K562 (cell line): Measurements from ENCODE around the gene IDH2. TPM values are rescaled to one million over a fixed set of nuclear protein-coding genes. Genes with fewer than 3 reads are reported as not detected.
A peak's percentile ranks its signal among the peaks of the same experiment; 100 is the strongest.

ENCODE experiments used
- ATAC-seq: fragments of 200-7000 bp; cut with Tn5 transposase; 3 replicates; pipeline ENCODE4 v1.9.1; 2020; ENCODE audit warnings: moderate library complexity
- BruUV-seq: library from RNA; stranded (reverse); fragments of 400-500 nt; replicated peaks from 2 replicates; lab custom pipeline; 2021; lab: Mats Ljungman, UMichigan
- CTCF ChIA-PET: fragments of 300-600 bp; formaldehyde crosslinking; extraction: SDS; loops from one replicate; lab custom pipeline; 2021; ENCODE audit warnings: low intra/inter-chr PET ratio; lab: Yijun Ruan, JAX
- POLR2A ChIA-PET: fragments of 300-600, 350-650 bp; sonication (Branson Sonifier 250); formaldehyde crosslinking; extraction: SDS; loops from one replicate; lab custom pipeline; 2021; ENCODE audit warnings: antibody characterized with exemption, inconsistent platforms; lab: Yijun Ruan, JAX
- DNase-seq, 4 experiments: peaks; one replicate each; pipeline versions ENCODE4 v3.0.0 to v3.0.0-alpha.2; 2011 to 2018; ENCODE audit warnings: low spot score in 3 of 4, mixed read lengths in 3 of 4; ENCODE audit errors: extremely low read depth in 1 of 4
- FAIRE-seq: peaks from 2 replicates; lab custom pipeline; 2011; peaks lifted over from hg19 to GRCh38; lab: Jason Lieb, UNC
- H2AFZ ChIP-seq: 2 replicates; pipeline ENCODE4 v1.6.0; 2011; ENCODE audit warnings: low read depth, low read length, control low read depth, inconsistent platforms
- H3K27ac ChIP-seq: fragments of 200-600 bp; 3 replicates; pipeline ENCODE4 v1.8.0; 2011; ENCODE audit warnings: low read depth, mild to moderate bottlenecking, control low read depth, inconsistent platforms, low read length, moderate library complexity, mixed read lengths; ENCODE audit errors: extremely low read depth
- H3K27me3 ChIP-seq, 2 experiments: fragments of 300-600 bp in 1 of 2; 2 replicates in 1 of 2; 3 replicates in 1 of 2; pipeline versions ENCODE4 v1.6.0 to v1.8.0; 2011; ENCODE audit warnings: inconsistent platforms in 2 of 2, low read length in 2 of 2, mild to moderate bottlenecking in 1 of 2, mixed read lengths in 1 of 2, moderate library complexity in 1 of 2; ENCODE audit not compliant: control insufficient read depth in 2 of 2, insufficient read depth in 2 of 2
- H3K36me3 ChIP-seq: fragments of 300-600 bp; 3 replicates; pipeline ENCODE4 v1.8.0; 2011; ENCODE audit warnings: mild to moderate bottlenecking, low read length, inconsistent platforms; ENCODE audit not compliant: control insufficient read depth, insufficient read depth
- H3K4me1 ChIP-seq, 2 experiments: fragments of 200-600 bp in 1 of 2; replicated peaks in 1 of 2; 2 replicates in 1 of 2; 3 replicates in 1 of 2; pipeline versions ENCODE4 v1.5.1 to v1.8.0; 2011; ENCODE audit warnings: inconsistent platforms in 2 of 2, low read length in 2 of 2, mild to moderate bottlenecking in 1 of 2, mixed read lengths in 1 of 2, moderate library complexity in 1 of 2; ENCODE audit not compliant: control insufficient read depth in 2 of 2, insufficient read depth in 2 of 2
- H3K4me2 ChIP-seq: 2 replicates; pipeline ENCODE4 v1.6.1; 2011; ENCODE audit warnings: low read length, control low read depth, inconsistent platforms, mixed read lengths; ENCODE audit not compliant: insufficient read depth
- H3K4me3 ChIP-seq: fragments of 200-600 bp; sonication (generic), shearing (Covaris generic); 2 replicates; pipeline ENCODE4 v1.5.1; 2016; ENCODE audit warnings: control low read depth, inconsistent platforms
- H3K79me2 ChIP-seq: fragments of 200-600 bp; 3 replicates; pipeline ENCODE4 v1.8.0; 2011; ENCODE audit warnings: low read length, inconsistent platforms; ENCODE audit not compliant: control insufficient read depth, insufficient read depth
- H3K9ac ChIP-seq, 2 experiments: 2 replicates each; pipeline versions ENCODE4 v1.6.0 to v1.6.1; 2011; ENCODE audit warnings: low read depth in 2 of 2, low read length in 2 of 2, control low read depth in 1 of 2, inconsistent platforms in 1 of 2, mild to moderate bottlenecking in 1 of 2, mixed read lengths in 1 of 2; ENCODE audit not compliant: insufficient read depth in 1 of 2
- H3K9me1 ChIP-seq: one replicate; pipeline ENCODE4 v1.6.0; 2011; ENCODE audit warnings: inconsistent platforms, mild to moderate bottlenecking, low read length, moderate library complexity; ENCODE audit not compliant: control insufficient read depth, insufficient read depth
- H3K9me3 ChIP-seq: replicated peaks from 2 replicates; pipeline ENCODE4 v1.5.1; 2011; ENCODE audit warnings: low read depth, low read length, inconsistent platforms; ENCODE audit not compliant: control insufficient read depth, insufficient read depth
- H4K20me1 ChIP-seq: replicated peaks from 2 replicates; pipeline ENCODE4 v1.6.1; 2011; ENCODE audit warnings: low read length, inconsistent platforms, mixed read lengths; ENCODE audit not compliant: control insufficient read depth, insufficient read depth
- ARID3B ChIP-seq: fragments of 250-450 bp; sonication (Bioruptor Pico); IDR thresholded peaks from 2 replicates; pipeline ENCODE4 v1.4.0; 2020; ENCODE audit warnings: borderline replicate concordance
- CBFA2T3 ChIP-seq: fragments of 450-650 bp; IDR thresholded peaks from 2 replicates; pipeline ENCODE4 v1.6.1; 2017
- L3MBTL2 ChIP-seq: fragments of 450-650 bp; IDR thresholded peaks from 2 replicates; pipeline ENCODE4 v1.6.1; 2016; ENCODE audit warnings: mild to moderate bottlenecking, moderate library complexity
- ZNF121 ChIP-seq: sonication (generic); formaldehyde crosslinking; conservative IDR thresholded peaks from 2 replicates; pipeline ENCODE4 v1.8.0; 2022; ENCODE audit warnings: missing genetic modification reagents
- ZNF583 ChIP-seq: fragments of 250-450 bp; sonication (Bioruptor Pico); IDR thresholded peaks from 2 replicates; pipeline ENCODE4 v1.4.0; 2020
- WGBS: fragments of 100-300 bp; shearing (Covaris generic); methylation state at CpG from one replicate; pipeline ENCODE4 v1.1.6; 2016; ENCODE audit warnings: low coverage, mixed read lengths; ENCODE audit not compliant: insufficient coverage; ENCODE audit errors: missing lambda C conversion rate; 5-methylcytosine and 5-hydroxymethylcytosine counted together
- in situ Hi-C: fragments of 300-500 bp; cut with MboI; formaldehyde crosslinking; loops from 4 replicates; pipeline ENCODE4 v1.15.0; 2018; ENCODE audit warnings: inconsistent platforms, mixed read lengths
- intact Hi-C: fragments of 100-400 bp; cut with micrococcal nuclease; formaldehyde crosslinking; loops from 2 replicates; pipeline ENCODE4 v1.14.2; 2022
- polyA plus RNA-seq, 8 experiments: library from polyadenylated mRNA; depleted of rRNA in 4 of 8; stranded (reverse) in 5 of 8; unstranded in 3 of 8; fragments of >200 nt; fragmentation: Nextera tagmentation in 2 of 8; fragmentation: Illumina TruSeq in 1 of 8; extraction: Ambion mirVana in 2 of 8; extraction: Trizol in 1 of 8; gene quantifications; 2 replicates each; pipeline versions ENCODE4 v1.2.1 to v1.2.3, GENCODE V29; 2011 to 2014; ENCODE audit warnings: inconsistent platforms in 1 of 8, missing spikeins in 1 of 8
- total RNA-seq, 7 experiments: library from RNA; depleted of rRNA in 6 of 7; stranded (reverse); fragments of >200 nt in 6 of 7; fragmentation: Illumina TruSeq in 2 of 7; extraction: Trizol in 2 of 7; gene quantifications; 2 replicates each; pipeline versions ENCODE4 v1.2.1 to v1.2.3, GENCODE V29; 2011 to 2021; ENCODE audit warnings: low replicate concordance in 1 of 7

IDH2 gene
- total and polyA plus RNA-seq, 9 of the 15 experiments (the other 6 are each of a cell fraction or from before 2014, with no cell fraction given) = 0.70 to 99.9 (median 59.2) TPM

GRCh38 chr15:90138071-90138833, 36.0 kb upstream of the IDH2 start:
- in situ Hi-C loops (loop anchor here (10.0 kb wide), 1 partner anchor 337 kb away; no protein-coding TSS in a partner anchor), intact Hi-C loops (no loop called here)
- H3K4me2 ChIP-seq = no peak overlapping the region
- no peak overlapping the region for H3K27ac ChIP-seq
- TF ChIP-seq CBFA2T3 (no peak), ZNF583 (CRISPR knock-in tag) (no peak), L3MBTL2 (0 out of 2 replicates have a peak, but pooled peaks have one; percentile 24)
- POLR2A ChIA-PET = interaction anchor here (1.0 kb wide), 1 partner anchor 13 kb away, joined by 3 read pairs; no protein-coding TSS in a partner anchor
- peak overlapping the region in 1 of 2 experiments; percentile 1; a peak in 1 of 4 replicates for H3K9ac ChIP-seq
- H3K36me3 ChIP-seq = no peaks in the 10 kb centered on the region
- no TSS peak for BruUV-seq
- no peaks in the 10 kb centered on the region for H3K79me2 ChIP-seq
- H3K4me3 ChIP-seq = no peak overlapping the region
- CTCF ChIA-PET = no interaction called here
- FAIRE-seq (no peak), ATAC-seq (no peak), DNase-seq (no peak)
- WGBS = 68% methylated on average over 11 of the region's 11 CpGs
- H3K9me1 ChIP-seq = no peaks in the 10 kb centered on the region
- no peak overlapping the region; the same call in 1 of the 2 replicates for H2AFZ ChIP-seq
- H3K27me3 ChIP-seq = no peaks in the 10 kb centered on the region
- H3K9me3 ChIP-seq = 0 out of 2 replicates have a peak, but pooled peaks cover 3% of the 10 kb centered on the region
- H4K20me1 ChIP-seq = no peaks in the 10 kb centered on the region
- peaks cover 15 to 19% of the 10 kb centered on the region in 2 experiments for H3K4me1 ChIP-seq

- Histone ChIP-seq H3K9ac (no peak overlapping the region), H3K27ac (no peak overlapping the region), H4K20me1 (no peaks in the 10 kb centered on the region), H3K4me1 (no peaks in the 10 kb centered on the region), H3K79me2 (no peaks in the 10 kb centered on the region), H3K9me3 (no peaks in the 10 kb centered on the region), H3K4me2 (no peak overlapping the region), H3K36me3 (no peaks in the 10 kb centered on the region), H3K4me3 (no peak overlapping the region), H2AFZ (no peak overlapping the region), H3K27me3 (no peaks in the 10 kb centered on the region), H3K9me1 (no peaks in the 10 kb centered on the region)
- in situ Hi-C loops = loop anchor here (10.0 kb wide), 1 partner anchor 342 kb away; no protein-coding TSS in a partner anchor
- DNase-seq (no peak), ATAC-seq (no peak), FAIRE-seq (no peak)
- intact Hi-C loops = no loop called here
- CTCF ChIA-PET = no interaction called here
- POLR2A ChIA-PET = no interaction called here
- no TSS peak for BruUV-seq
- TF ChIP-seq ZNF121 (CRISPR knock-in tag) (peak; percentile 53; the same call in 1 of the 2 replicates), ARID3B (CRISPR knock-in tag) (no peak)
- WGBS = 48% methylated on average over 5 of the region's 5 CpGs
These were observed 30.2 kb upstream of the IDH2 start for GRCh38 chr15:90132437-90132836.
